GM21619 (cell line): ENCODE measurements around the gene FAM78B.

Experiments
- ATAC-seq: cut with Tn5 transposase; IDR thresholded peaks from one replicate; pipeline ENCODE4 v1.9.1; 2021; ENCODE audit not compliant: unreplicated experiment

FAM78B gene

GRCh38 chr1:166166698-166167571, at the start of gene FAM78B:
FAM78B (minus strand) TSS chr1:166167001; CDS start chr1:166166248, 753 bp downstream.
- ATAC-seq: peak; percentile 40

- ATAC-seq: no peak
Observed at GRCh38 chr1:166202546-166202945, 35.7 kb upstream of the FAM78B start.

GRCh38 chr1:166200743-166201142, 33.9 kb upstream of the FAM78B start:
- ATAC-seq: no peak

GRCh38 chr1:166197597-166197996, 30.8 kb upstream of the FAM78B start:
- ATAC-seq: no peak

- ATAC-seq: no peak
Observed at GRCh38 chr1:166197141-166197540, 30.3 kb upstream of the FAM78B start.

GRCh38 chr1:166193057-166193698, 26.4 kb upstream of the FAM78B start:
- no peak for ATAC-seq

GRCh38 chr1:166190400-166190799, 23.6 kb upstream of the FAM78B start:
- no peak for ATAC-seq

- ATAC-seq: no peak
Observed at GRCh38 chr1:166189126-166189525, 22.3 kb upstream of the FAM78B start.

- ATAC-seq: no peak
Observed at GRCh38 chr1:166185526-166185925, 18.7 kb upstream of the FAM78B start.

GRCh38 chr1:166184897-166185296, 18.1 kb upstream of the FAM78B start:
- ATAC-seq: no peak

- ATAC-seq: no peak
Observed at GRCh38 chr1:166184012-166184411, 17.2 kb upstream of the FAM78B start.

GRCh38 chr1:166182281-166182680, 15.5 kb upstream of the FAM78B start:
- ATAC-seq: peak; percentile 74

- no peak for ATAC-seq
Observed at GRCh38 chr1:166176416-166176815, 9.6 kb upstream of the FAM78B start.

GRCh38 chr1:166175032-166175431, 8.2 kb upstream of the FAM78B start:
- ATAC-seq: no peak

- no peak for ATAC-seq
Observed at GRCh38 chr1:166174108-166174507, 7.3 kb upstream of the FAM78B start.

- ATAC-seq: no peak
Observed at GRCh38 chr1:166172106-166172505, 5.3 kb upstream of the FAM78B start.

- no peak for ATAC-seq
Observed at GRCh38 chr1:166170726-166171125, 3.9 kb upstream of the FAM78B start.

- ATAC-seq: peak; percentile 53
Observed at GRCh38 chr1:166170075-166170474, 3.3 kb upstream of the FAM78B start.

GRCh38 chr1:166169182-166169581, 2.4 kb upstream of the FAM78B start:
- ATAC-seq: no peak

- no peak for ATAC-seq
Observed at GRCh38 chr1:166167572-166167925, 748 bp upstream of the FAM78B start.

- peak; percentile 1 for ATAC-seq
Observed at GRCh38 chr1:166166329-166166697, 488 bp downstream of the FAM78B start.

GRCh38 chr1:166165661-166166328, 1.0 kb downstream of the FAM78B start:
- no peak for ATAC-seq
